ENCODE measurements around the gene HSPB7.
"Not testable (repeated sequence)": the region's sequence is repeated elsewhere in the genome, so short reads cannot be mapped to it uniquely, and the experiment has no call there.

The HSPB7 gene

DNA sequence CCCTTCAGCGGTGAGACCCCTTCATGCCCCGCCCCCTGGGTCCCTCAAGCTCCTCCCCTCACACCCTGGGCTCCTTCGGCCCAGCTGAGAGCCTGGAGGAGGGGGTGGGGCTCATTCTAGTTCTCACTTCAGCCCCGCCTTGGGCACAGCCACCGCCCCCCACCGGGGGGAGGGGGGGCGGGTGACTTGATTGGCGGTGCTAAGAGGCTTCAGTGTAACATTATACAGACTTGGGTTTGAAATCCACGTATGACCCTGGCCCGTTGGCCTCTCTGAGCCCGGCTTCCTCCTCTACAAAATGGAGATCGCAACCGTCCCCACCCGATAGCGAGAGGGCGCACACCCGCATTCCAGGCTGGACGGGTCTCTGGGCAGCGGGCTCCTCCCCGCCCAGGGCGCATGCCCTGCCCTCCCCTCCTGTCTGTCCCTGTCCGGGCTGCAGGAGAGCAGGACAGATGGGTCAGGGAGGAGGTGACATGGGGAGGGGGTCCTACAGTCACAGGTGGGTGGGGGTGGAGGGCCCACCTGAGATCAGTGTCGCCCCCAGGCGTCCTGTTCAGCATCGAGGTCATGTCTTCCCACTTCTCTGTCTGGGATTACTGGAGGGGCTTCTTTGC lies 30.8 kb upstream of the HSPB7 start:
- DNase-seq: no peak

- DNase-seq: no peak
Measured at GRCh38 chr1:16047791-16048475, 30.1 kb upstream of the HSPB7 start.

DNA sequence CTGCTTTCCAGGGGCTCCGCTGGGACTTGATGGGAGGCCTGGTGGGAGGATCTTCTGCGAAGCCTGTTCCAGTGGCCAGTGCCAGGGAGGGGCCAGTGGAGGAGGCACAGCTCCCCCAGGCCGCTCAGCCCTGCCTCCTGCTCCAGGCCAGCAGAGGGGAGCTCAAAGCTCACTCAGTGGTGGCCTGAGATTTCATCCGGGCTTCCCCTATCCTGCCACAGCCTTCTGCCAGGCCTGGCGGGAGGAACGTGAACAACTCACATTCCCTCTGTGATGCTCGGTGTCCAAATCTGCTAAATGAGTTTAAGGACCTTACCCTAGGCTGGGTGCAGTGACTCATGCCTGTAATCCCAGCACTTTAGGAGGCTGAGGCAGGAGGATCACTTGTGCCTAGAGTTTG lies 29.0 kb upstream of the HSPB7 start:
- DNase-seq: no peak

DNA sequence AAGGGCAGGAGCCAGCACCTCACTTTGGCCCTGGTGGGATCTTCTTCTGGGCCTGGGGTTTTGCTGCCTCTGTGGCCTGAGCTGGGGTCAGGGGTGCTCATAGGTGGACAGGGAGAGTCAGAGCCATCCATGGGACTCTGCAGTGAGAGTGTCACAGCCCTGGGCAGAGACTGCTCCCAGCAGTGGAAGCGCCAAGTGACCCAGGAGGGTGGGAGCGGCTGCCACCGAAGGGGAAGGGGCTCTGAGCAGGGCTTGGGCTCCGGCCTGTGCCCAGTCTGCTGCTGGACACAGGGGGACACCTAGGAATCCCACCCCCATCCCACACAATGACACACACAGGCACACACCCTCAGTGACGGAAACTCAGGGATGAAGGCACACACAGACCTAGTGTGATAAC lies 26.1 kb upstream of the HSPB7 start:
- DNase-seq: no peak

DNA sequence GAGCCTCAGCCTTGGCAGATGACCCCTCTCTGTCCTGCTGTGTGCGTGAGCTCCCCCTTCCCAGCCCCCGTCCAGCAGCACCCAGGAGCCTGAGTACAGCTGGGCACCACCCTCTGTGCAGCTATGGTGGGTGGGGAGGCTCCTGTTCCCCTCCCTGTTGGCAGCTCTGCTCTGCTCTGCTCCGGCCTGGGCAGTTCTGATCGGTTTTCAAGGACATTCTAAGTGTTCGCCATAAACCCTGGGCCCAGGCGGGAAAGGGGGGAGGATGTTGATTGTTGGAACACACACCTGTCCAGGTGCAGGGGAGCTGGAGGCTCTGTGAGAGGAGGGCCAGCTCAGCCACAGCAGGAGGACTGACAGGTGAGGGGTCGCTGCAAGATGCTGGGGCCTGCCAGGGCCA lies 25.7 kb upstream of the HSPB7 start, which contains the start of gene CLCNKB:
TSS of gene CLCNKB (plus strand) at position 262 of the 400 bp plus-strand sequence. CDS start 711 bp downstream, outside the sequence.
- no peak for DNase-seq

GRCh38 chr1:16042654-16043053 lies 24.8 kb upstream of the HSPB7 start:
- not testable (repeated sequence) for DNase-seq

DNA sequence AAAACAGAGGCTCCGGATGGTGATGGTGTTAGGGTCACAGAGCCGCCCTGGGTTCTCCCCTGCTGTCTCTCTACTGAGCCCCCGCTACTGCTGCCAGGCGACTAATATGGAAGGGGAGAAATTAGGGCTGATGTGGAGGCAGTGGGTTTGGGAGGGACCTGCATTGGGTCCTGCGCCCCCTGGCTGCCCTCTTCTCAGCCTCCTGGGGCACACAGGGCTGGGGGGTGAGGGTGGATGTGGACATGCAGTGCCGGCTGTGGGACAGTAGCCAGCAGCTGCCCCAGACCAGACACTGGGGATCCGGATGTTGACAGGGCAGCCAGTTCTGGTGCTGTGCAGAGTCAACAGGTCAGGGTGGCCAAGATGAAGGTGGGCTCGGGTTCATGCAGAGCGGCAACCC lies 24.3 kb upstream of the HSPB7 start:
- no peak for DNase-seq

DNA sequence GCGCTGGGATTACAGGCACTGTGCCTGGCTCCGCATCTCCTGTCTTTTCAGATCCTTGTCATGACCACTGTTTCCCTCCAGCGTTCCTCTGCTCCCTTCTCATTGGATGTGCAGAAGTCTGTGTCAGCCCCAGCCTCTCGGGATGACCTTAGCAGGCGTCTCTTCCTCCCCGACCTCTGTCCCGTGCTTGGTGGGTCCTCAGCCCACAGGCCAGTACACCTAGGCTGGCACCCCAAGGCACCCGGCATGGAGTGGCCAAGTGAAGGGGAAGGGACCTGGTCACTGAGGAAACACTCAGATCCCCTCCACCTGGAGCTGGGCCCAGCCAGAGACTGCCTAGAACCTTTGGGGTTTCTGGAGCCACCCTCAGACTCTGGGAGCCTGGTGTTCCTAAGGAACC lies 23.4 kb upstream of the HSPB7 start:
- DNase-seq: no peak

- DNase-seq: not testable (repeated sequence)
Measured at GRCh38 chr1:16039871-16040270, 22.0 kb upstream of the HSPB7 start.

DNA sequence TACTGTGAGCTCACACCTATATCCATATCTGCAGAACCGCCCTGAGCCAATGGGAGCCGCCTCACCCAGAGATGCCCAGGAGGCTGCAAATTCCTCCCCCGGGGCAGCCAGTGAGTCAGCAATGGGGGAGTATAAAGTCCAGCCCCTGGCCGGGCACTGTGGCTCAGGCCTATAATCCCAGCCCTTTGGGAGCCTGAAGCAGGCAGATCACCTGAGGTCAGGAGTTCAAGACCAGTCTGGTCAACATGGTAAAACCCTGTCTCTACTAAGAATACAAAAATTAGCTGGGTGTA lies 20.7 kb upstream of the HSPB7 start:
- no peak for DNase-seq

DNA sequence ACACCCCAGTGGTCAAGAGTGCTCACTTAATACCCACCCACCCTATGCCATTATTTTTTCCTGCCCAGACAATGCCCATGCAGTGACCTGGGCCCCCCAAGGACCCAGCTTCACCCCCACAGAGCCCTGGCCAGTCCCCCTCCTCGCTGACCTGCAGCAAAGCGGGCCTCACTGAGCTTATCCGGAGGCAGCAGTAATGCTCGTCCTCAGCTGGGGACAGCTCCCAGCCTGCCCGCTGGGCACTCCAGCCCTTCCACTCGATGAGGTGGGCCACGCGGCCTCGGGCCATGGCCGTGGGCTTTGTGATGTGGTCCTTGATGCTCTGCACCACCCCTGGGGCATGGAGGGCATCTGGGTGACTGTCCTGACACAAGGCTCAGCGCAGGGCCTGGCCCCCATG lies 18.6 kb upstream of the HSPB7 start:
- not testable (repeated sequence) for DNase-seq

DNA sequence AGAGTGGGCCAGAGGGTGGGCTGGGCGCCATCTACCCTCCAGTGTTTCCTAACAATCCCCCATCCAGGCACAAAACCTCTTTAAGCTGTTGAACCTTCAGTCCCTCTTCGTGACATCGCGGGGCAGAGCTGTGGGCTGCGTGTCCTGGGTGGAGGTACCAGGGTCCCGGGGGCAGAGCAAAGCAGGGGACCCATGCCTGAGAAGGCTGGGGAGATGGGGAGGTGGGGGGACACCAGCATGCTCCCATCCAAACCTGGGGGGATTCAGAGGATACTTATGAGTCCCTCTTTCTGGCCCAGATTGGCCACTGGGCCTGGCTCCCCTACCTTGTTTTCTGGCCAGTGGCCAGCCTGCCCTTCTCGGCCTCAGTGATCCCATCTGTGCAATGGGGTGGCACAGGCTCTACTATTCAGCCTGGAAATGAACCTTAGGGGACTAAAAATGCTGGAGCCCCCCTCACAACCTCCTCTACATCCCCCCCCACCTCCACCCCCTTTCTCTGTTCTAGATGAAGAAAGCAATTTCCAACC lies 15.3 kb upstream of the HSPB7 start:
- DNase-seq: not testable (repeated sequence)

DNA sequence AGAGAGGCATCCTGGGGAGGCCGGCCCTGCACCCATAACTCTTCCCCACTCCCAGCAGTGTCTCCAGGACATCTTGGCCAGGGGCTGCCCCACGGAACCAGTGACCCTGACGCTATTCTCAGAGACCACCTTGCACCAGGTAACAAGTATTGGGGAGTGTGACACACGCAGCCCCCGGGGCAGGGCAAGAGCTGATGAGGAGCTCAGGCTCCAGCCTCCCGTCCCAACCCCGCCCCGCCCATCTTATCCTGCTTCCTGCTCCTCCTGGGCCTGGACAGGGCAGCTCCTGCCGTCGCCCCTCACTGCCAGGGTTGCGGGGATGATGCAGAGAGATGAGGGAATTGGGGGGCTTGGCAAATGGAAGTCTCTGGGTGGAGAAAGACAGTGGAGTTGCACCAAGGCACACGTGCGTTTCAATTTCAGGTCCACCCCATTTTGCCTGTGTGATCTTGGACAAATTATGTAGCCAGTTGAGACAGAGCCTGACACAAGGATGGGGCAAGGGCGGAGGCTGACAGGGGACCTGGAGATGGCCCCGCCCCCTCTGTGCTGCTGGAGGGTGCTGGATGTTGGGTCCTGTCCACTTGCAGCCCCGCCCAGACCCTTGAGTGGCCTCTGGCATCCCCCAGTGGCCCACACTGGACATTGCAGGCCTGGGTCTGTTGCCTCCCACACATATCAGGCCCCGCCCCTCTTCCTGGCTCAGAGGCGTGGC lies 14.7 kb upstream of the HSPB7 start:
- DNase-seq: peak; percentile 47

DNA sequence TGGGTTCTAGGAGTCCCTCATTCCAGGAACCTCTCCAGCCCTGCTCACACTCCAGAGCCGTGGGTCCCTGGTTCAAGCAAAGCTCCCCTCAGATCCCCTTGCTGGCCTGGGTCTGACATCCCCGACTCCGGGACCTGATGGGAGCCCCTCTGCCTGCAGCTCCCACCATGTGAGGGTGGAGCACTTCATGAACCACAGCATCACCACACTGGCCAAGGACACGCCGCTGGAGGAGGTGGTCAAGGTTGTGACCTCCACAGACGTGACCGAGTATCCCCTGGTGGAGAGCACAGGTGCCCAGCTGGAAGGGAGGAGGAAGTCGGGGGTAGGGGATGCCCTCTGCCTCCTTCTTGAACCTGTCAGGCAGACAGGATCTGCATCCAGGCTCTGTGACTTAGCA lies 13.7 kb upstream of the HSPB7 start:
- DNase-seq: no peak

GRCh38 chr1:16029288-16029687 lies 11.4 kb upstream of the HSPB7 start:
- no peak for DNase-seq

DNA sequence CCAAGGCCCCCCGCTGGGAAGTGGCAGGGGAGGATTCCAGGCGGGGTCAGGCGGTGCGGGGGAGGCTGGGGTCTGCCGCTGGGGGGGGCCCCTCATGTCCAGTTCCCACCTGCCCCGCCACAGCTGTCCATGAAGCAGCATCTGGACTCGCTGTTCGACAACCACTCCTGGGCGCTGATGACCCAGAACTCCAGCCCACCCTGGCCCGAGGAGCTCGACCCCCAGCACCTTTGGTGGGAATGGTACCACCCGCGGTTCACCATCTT lies 11.1 kb upstream of the HSPB7 start:
- not testable (repeated sequence) for DNase-seq

DNA sequence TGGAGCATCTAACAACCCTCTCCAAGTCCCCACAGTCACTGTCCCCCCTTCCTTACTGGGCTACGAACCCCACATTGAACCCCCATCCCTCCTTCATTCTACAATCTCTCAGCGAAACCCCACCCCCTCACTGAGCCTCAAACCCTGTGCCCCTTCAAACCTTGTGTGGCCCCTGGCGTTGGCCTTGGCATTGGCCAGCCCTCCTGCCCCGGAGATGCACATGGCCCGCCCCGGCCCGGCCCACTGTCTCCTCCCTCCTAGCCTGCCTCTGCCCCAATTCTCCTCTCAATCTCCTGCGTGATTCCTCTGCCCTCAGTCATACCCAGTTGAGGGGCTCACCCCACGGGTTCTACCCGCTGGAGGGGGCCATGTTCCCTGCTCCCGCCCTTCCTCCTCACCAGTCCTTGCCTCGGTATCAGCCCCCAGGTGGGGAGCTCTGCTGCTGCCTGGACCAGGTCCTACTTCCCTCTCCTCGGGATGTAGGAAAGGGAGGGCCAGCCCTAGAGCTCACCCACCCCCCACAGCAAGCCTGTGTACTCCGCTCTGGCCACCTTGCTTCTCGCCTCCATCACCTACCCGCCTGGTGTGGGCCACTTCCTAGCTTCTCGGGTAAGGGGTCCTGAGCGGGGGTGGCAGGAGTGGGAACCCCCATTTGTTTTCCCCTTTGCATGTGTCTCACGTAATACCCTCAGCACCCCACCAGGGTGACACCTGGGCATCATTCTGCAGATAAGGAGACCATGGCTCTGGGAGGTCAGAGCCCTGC lies 10.6 kb upstream of the HSPB7 start:
- DNase-seq: no peak

DNA sequence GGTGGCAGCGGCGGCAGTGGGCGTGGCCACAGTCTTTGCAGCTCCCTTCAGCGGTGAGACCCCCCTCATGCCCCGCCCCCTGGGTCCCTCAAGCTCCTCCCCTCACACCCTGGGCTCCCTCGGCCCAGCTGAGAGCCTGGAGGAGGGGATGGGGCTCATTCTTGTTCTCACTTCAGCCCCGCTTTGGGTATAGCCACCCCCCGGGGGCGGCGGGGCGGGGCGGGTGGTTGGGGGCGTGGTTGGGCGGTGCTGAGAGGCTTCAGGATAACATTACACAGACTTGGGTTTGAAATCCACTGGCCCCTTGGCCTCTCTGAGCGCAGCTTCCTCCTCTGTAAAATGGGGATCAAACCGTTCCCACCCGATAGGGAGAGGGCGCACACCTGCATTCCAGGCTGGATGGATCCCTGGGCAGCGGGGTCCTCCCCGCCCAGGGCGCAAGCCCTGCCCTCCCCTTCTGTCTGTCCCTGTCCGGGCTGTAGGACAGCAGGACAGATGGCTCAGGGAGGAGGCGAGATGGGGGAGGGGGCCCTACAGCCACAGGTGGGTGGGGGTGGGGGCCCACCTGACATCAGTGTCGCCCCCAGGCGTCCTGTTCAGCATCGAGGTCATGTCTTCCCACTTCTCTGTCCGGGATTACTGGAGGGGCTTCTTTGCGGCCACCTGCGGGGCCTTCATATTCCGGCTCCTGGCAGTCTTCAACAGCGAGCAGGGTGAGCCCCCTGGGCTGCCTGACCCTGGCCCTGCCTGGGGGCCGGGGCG lies 9.1 kb upstream of the HSPB7 start:
- peak; percentile 4 for DNase-seq

DNA sequence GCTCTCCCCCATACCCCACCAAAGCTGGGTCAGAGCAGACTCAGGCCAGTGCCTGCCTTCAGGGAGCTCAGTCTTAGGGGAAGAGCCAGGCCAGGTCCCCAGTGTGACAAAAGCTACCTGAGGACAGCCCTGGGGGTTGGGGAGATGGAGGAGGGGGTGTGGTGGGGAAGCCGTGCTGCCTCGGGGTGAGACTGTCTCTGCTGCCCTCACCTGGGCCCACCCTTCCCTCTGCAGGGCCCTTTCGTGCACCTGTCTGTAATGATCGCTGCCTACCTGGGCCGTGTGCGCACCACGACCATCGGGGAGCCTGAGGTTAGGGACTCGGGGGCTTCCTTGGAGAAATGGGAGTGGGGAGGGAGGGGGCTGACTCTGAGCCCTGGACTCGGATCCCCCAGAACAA lies 8.5 kb upstream of the HSPB7 start:
- DNase-seq: not testable (repeated sequence)

GRCh38 chr1:16023050-16023653 lies 5.3 kb upstream of the HSPB7 start:
- DNase-seq: no peak

GRCh38 chr1:16022393-16022792 lies 4.5 kb upstream of the HSPB7 start:
- no peak for DNase-seq

GRCh38 chr1:16021681-16022080 lies 3.8 kb upstream of the HSPB7 start, which contains the start of gene CLCNKA:
Gene CLCNKA, plus strand, starts transcription at chr1:16022036. Its CDS starts 584 bp downstream, at chr1:16022620.
- DNase-seq: no peak
